Activated T-helper 1 cell treated with anti-CD3 and anti-CD28 coated beads, Interleukin-12 subunit alpha, Interleukin-12 subunit beta, Interleukin-2, Interleukin-4 antibody, amounts not matched to agents 30 ng/mL and 10 ng/mL and 1 ng/mL, durations not matched to agents 14 hours and 24 hours and 36 hours (primary cell): ENCODE results near the gene GSTO2. TPM values are rescaled to one million over a fixed set of nuclear protein-coding genes. Genes with fewer than 3 reads are reported as not detected.

Experiments
- DNase-seq: peaks from one replicate; pipeline ENCODE4 v3.0.0; 2021; ENCODE audit warnings: low spot score
- H3K27ac Mint-ChIP-seq: one replicate; pipeline ENCODE4 v1.8.0; 2021; ENCODE audit warnings: mild to moderate bottlenecking, mixed read lengths
- H3K27me3 Mint-ChIP-seq: one replicate; pipeline ENCODE4 v1.8.0; 2022; ENCODE audit warnings: mild to moderate bottlenecking, moderate library complexity, mixed read lengths; ENCODE audit not compliant: insufficient read depth
- H3K36me3 Mint-ChIP-seq: one replicate; pipeline ENCODE4 v1.8.0; 2021; ENCODE audit warnings: low read depth, mixed read lengths
- H3K4me1 Mint-ChIP-seq: one replicate; pipeline ENCODE4 v1.8.0; 2021; ENCODE audit warnings: low read depth, mixed read lengths
- H3K4me3 Mint-ChIP-seq: one replicate; pipeline ENCODE4 v1.8.0; 2021; ENCODE audit warnings: mild to moderate bottlenecking, moderate library complexity, mixed read lengths
- H3K9me3 Mint-ChIP-seq: one replicate; pipeline ENCODE4 v1.8.0; 2021; ENCODE audit warnings: mixed read lengths
- intact Hi-C: fragments of 100-400 bp; cut with micrococcal nuclease; formaldehyde crosslinking; loops from one replicate; pipeline ENCODE4 v1.15.1; 2024
- total RNA-seq: library from RNA; stranded (reverse); gene quantifications from 2 replicates; pipeline ENCODE4 v1.2.3, GENCODE V29; 2022

The GSTO2 gene
- total RNA-seq, 1 donor from 2014 or later = 1.1 TPM

GRCh38 chr10:104351061-104351702 lies 82.2 kb downstream of the GSTO2 start:
- peak overlapping the region; percentile 62 for H3K4me3 Mint-ChIP-seq
- H3K27me3 Mint-ChIP-seq = no peaks in the 10 kb centered on the region
- H3K27ac Mint-ChIP-seq = peak overlapping the region; percentile 79
- H3K4me1 Mint-ChIP-seq = peaks cover under 1% of the 10 kb centered on the region
- no peaks in the 10 kb centered on the region for H3K9me3 Mint-ChIP-seq
- intact Hi-C loops = loop anchor here (5.0 kb wide), 2 partner anchors 434 to 594 kb away; partner anchors contain the start of gene STN1
- no peak for DNase-seq
- no peaks in the 10 kb centered on the region for H3K36me3 Mint-ChIP-seq

GRCh38 chr10:104351919-104352318 lies 82.9 kb downstream of the GSTO2 start:
- Mint-ChIP-seq H3K27me3 (no peaks in the 10 kb centered on the region), H3K36me3 (no peaks in the 10 kb centered on the region), H3K9me3 (no peaks in the 10 kb centered on the region), H3K4me3 (no peak overlapping the region), H3K27ac (peak overlapping the region; percentile 47), H3K4me1 (no peaks in the 10 kb centered on the region)
- intact Hi-C loops = loop anchor here (2.0 to 5.0 kb wide), 3 partner anchors 231 to 595 kb away; partner anchors contain the start of gene STN1
- DNase-seq = no peak

- no peaks in the 10 kb centered on the region for H3K9me3 Mint-ChIP-seq
- H3K4me1 Mint-ChIP-seq = no peaks in the 10 kb centered on the region
- no peak within 1 kb of the TSS for H3K4me3 Mint-ChIP-seq
- DNase-seq = peak; percentile 89
- peaks cover 2% of the 10 kb centered on the region for H3K27me3 Mint-ChIP-seq
- H3K27ac Mint-ChIP-seq = peak within 1 kb of the TSS; percentile 67
- no peaks in the 10 kb centered on the region for H3K36me3 Mint-ChIP-seq
- intact Hi-C loops = loop anchor here (1.0 to 5.0 kb wide), 5 partner anchors 24 to 596 kb away; partner anchors contain the start of genes GSTO2 and STN1
These were observed 84.5 kb downstream of the GSTO2 start, which contains the start of gene CFAP58 for GRCh38 chr10:104353325-104354048. Gene CFAP58 (plus strand): TSS chr10:104353833. CDS start chr10:104353898, 65 bp downstream.

Other genes starting within 250 kb of the GSTO2 start
- gene COL17A1, start 183.3 kb upstream of the GSTO2 start, total RNA-seq = not detected in 2 replicates
- gene SFR1, start 147.0 kb upstream of the GSTO2 start, total RNA-seq = 13.8 and 14.0 TPM in 2 replicates
- gene CFAP43, start 36.8 kb upstream of the GSTO2 start, total RNA-seq = not detected in 2 replicates
- 125 TPM in 2 replicates for gene GSTO1, start 14.3 kb upstream of the GSTO2 start, total RNA-seq
- 17.3 and 18.1 TPM in 2 replicates for gene ITPRIP, start 69.3 kb downstream of the GSTO2 start, total RNA-seq
- 0.08 and 0.24 TPM in 2 replicates for gene CFAP58, start 84.6 kb downstream of the GSTO2 start, total RNA-seq